K562 (cell line): ENCODE results near the gene JPH4. TPM values are rescaled to one million over a fixed set of nuclear protein-coding genes. Genes with fewer than 3 reads are reported as not detected.

Experiments
- GATA2 ChIP-seq: sonication (generic); formaldehyde crosslinking; IDR thresholded peaks from 2 replicates; pipeline ENCODE4 v1.4.0; 2020; ENCODE audit warnings: mild to moderate bottlenecking, missing genetic modification reagents
- HINFP ChIP-seq: fragments of 450-650 bp; conservative IDR thresholded peaks from 2 replicates; pipeline ENCODE4 v1.6.1; 2016; ENCODE audit warnings: missing genetic modification characterization, low read depth, mild to moderate bottlenecking, control low read depth, missing compliant biosample characterization
- NR4A1 ChIP-seq, 2 experiments: fragments of 250-450 bp in 1 of 2; fragments of 450-650 bp in 1 of 2; sonication (Bioruptor Pico) in 1 of 2; IDR thresholded peaks; 2 replicates each; pipeline versions ENCODE4 v1.4.0 to v1.6.1; 2016 to 2020; ENCODE audit warnings: mild to moderate bottlenecking in 2 of 2, missing compliant biosample characterization in 1 of 2, missing genetic modification characterization in 1 of 2, moderate library complexity in 1 of 2
- RBM22 ChIP-seq: fragments of 200-400 bp; formaldehyde crosslinking; IDR thresholded peaks from 2 replicates; pipeline ENCODE4 v1.6.1; 2018; ENCODE audit warnings: low read length, low read depth; ENCODE audit not compliant: poor library complexity, severe bottlenecking
- SRSF3 ChIP-seq: fragments of 200-400 bp; formaldehyde crosslinking; IDR thresholded peaks from 2 replicates; pipeline ENCODE4 v1.6.1; 2016; ENCODE audit warnings: mild to moderate bottlenecking, low read length, moderate library complexity; ENCODE audit not compliant: insufficient read depth
- UBTF ChIP-seq, 2 experiments: IDR thresholded peaks; 2 replicates each; pipeline ENCODE4 v1.6.1; 2012; ENCODE audit warnings: improper control_type of control experiment in 2 of 2, low read depth in 2 of 2, low read length in 2 of 2, borderline replicate concordance in 1 of 2
- XRCC5 ChIP-seq: fragments of 200-400 bp; formaldehyde crosslinking; IDR thresholded peaks from 2 replicates; pipeline ENCODE4 v1.6.1; 2017; ENCODE audit warnings: low read depth, mild to moderate bottlenecking, low read length
- ZNF431 ChIP-seq: sonication (generic); formaldehyde crosslinking; IDR thresholded peaks from 2 replicates; pipeline ENCODE4 v1.8.0; 2022; ENCODE audit warnings: mild to moderate bottlenecking, missing genetic modification reagents
- polyA plus RNA-seq, 8 experiments: library from polyadenylated mRNA; depleted of rRNA in 4 of 8; stranded (reverse) in 5 of 8; unstranded in 3 of 8; fragments of >200 nt; fragmentation: Nextera tagmentation in 2 of 8; fragmentation: Illumina TruSeq in 1 of 8; extraction: Ambion mirVana in 2 of 8; extraction: Trizol in 1 of 8; gene quantifications; 2 replicates each; pipeline versions ENCODE4 v1.2.1 to v1.2.3, GENCODE V29; 2011 to 2014; ENCODE audit warnings: inconsistent platforms in 1 of 8, missing spikeins in 1 of 8
- total RNA-seq, 7 experiments: library from RNA; depleted of rRNA in 6 of 7; stranded (reverse); fragments of >200 nt in 6 of 7; fragmentation: Illumina TruSeq in 2 of 7; extraction: Trizol in 2 of 7; gene quantifications; 2 replicates each; pipeline versions ENCODE4 v1.2.1 to v1.2.3, GENCODE V29; 2011 to 2021; ENCODE audit warnings: low replicate concordance in 1 of 7

Gene JPH4
- total and polyA plus RNA-seq, 9 of the 15 experiments (the other 6 are each of a cell fraction or from before 2014, with no cell fraction given): 0.04 to 0.13 (median 0.06) TPM; not detected in 5

DNA sequence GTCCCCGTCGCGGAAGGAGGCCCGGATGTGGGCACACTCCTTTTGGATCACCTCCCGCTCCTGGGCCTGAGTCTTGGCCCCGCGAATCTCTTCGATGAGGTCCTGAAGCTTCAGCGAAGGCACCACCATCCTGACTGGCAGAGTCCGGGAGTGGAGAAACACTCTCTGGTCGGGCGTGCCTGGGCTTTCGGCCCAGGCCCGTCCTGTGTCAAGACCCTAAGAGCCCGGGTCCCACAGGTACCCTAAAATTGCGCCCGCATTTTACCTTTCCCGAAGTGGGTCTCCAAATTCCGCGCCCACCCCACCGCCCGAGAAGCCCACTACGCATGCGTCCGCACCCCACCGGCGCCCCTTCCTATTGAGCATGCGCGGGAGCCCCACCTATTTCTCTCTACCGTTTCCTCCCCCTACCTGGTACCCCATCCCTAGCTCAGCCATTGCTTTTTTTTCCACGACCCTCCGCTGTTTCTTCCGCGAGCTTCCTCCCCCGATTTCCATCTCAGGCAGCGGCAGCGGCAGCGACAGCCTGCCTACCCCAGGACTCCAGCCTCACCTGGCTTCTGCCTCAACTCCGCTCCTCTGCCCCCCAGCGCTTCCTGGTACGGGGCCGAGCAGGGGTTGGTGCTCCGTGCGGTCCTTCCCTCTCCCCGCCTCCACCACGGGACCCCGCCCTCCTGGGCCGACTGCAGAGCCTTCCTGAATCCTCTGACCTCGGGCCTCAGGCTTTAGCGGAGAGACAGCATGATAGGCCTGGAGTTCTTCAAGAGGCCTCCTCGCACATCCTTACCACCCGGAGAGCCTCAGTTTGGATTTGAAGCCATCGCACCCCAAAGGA lies 11.2 kb downstream of the JPH4 start, which contains the start of gene AP1G2 (continued):
- TF ChIP-seq UBTF (IDR thresholded peaks at IDR 0.05; ENCODE audit: borderline replicate concordance in 1 of 2, low read depth in 2 of 2, low read length in 2 of 2) (no peak), GATA2 (CRISPR knock-in tag) (no peak), XRCC5 (peak; percentile 68; the same call in 1 of the 2 replicates), HINFP (tag) (no peak), RBM22 (no peak), NR4A1 (CRISPR knock-in tag; IDR thresholded peaks at IDR 0.05) (no peak), NR4A1 (tag; IDR thresholded peaks at IDR 0.05) (no peak), SRSF3 (no peak), ZNF431 (CRISPR knock-in tag) (no peak)
